DOHH2 (cell line): ENCODE results near the gene PIP4K2A.

Experiments
- H3F3A ChIP-seq: fragments of 200-600 bp; sonication (generic), shearing (Covaris generic); 2 replicates; pipeline ENCODE4 v1.6.0; 2016; ENCODE audit warnings: antibody characterized with exemption, mild to moderate bottlenecking; ENCODE audit not compliant: control insufficient read depth, insufficient read depth
- H3K27ac ChIP-seq: fragments of 200-600 bp; sonication (generic); 2 replicates; pipeline ENCODE4 v1.5.1; 2014; ENCODE audit warnings: low read depth, mild to moderate bottlenecking, low read length, moderate library complexity
- H3K27me3 ChIP-seq: fragments of 200-600 bp; sonication (generic); 2 replicates; pipeline ENCODE4 v1.6.1; 2014; ENCODE audit warnings: mild to moderate bottlenecking, low read length, mixed read lengths; ENCODE audit not compliant: control insufficient read depth
- H3K36me3 ChIP-seq: fragments of 200-600 bp; sonication (generic); 2 replicates; pipeline ENCODE4 v1.6.1; 2014; ENCODE audit warnings: mild to moderate bottlenecking, low read length, moderate library complexity, mixed read lengths; ENCODE audit not compliant: control insufficient read depth
- H3K4me1 ChIP-seq: fragments of 200-600 bp; sonication (generic); 2 replicates; pipeline ENCODE4 v1.6.1; 2014; ENCODE audit warnings: mild to moderate bottlenecking, low read length, mixed read lengths; ENCODE audit not compliant: control insufficient read depth
- H3K4me2 ChIP-seq: fragments of 200-600 bp; sonication (generic); 2 replicates; pipeline ENCODE4 v1.6.0; 2014; ENCODE audit warnings: mild to moderate bottlenecking, low read length, moderate library complexity
- H3K4me3 ChIP-seq: fragments of 200-600 bp; sonication (generic); 2 replicates; pipeline ENCODE4 v1.5.1; 2014; ENCODE audit warnings: mild to moderate bottlenecking, low read length, mixed read lengths
- H3K79me2 ChIP-seq: fragments of 200-600 bp; sonication (generic); 2 replicates; pipeline ENCODE4 v1.6.1; 2014; ENCODE audit warnings: mild to moderate bottlenecking, low read length, mixed read lengths; ENCODE audit not compliant: control insufficient read depth
- H3K9me2 ChIP-seq: fragments of 200-600 bp; sonication (generic); replicated peaks from 2 replicates; pipeline ENCODE4 v1.6.1; 2014; ENCODE audit warnings: mild to moderate bottlenecking, low read length, mixed read lengths; ENCODE audit not compliant: control insufficient read depth
- H3K9me3 ChIP-seq: fragments of 200-600 bp; sonication (generic); 2 replicates; pipeline ENCODE4 v1.6.1; 2014; ENCODE audit warnings: antibody characterized with exemption, low read length, mixed read lengths; ENCODE audit not compliant: control insufficient read depth, insufficient read depth
- H4K20me1 ChIP-seq: fragments of 200-600 bp; sonication (generic); 2 replicates; pipeline ENCODE4 v1.6.0; 2014; ENCODE audit warnings: low read depth, mild to moderate bottlenecking, antibody characterized with exemption, low read length, moderate library complexity; ENCODE audit not compliant: control insufficient read depth, insufficient read depth
- EZH2phosphoT487 ChIP-seq: fragments of 200-600 bp; sonication (generic); IDR thresholded peaks from 2 replicates; pipeline ENCODE4 v1.6.1; 2017; ENCODE audit warnings: borderline replicate concordance, mild to moderate bottlenecking, antibody characterized with exemption, low read length, moderate library complexity, mixed read lengths
- TF ChIP-seq, protein P1 (sequence below): fragments of 200-600 bp; sonication (generic); IDR thresholded peaks from one replicate; pipeline ENCODE4 v1.5.1; 2014; ENCODE audit warnings: antibody characterized with exemption, mild to moderate bottlenecking, low read depth, low read length; ENCODE audit not compliant: poor library complexity, severe bottlenecking

Gene PIP4K2A

DNA sequence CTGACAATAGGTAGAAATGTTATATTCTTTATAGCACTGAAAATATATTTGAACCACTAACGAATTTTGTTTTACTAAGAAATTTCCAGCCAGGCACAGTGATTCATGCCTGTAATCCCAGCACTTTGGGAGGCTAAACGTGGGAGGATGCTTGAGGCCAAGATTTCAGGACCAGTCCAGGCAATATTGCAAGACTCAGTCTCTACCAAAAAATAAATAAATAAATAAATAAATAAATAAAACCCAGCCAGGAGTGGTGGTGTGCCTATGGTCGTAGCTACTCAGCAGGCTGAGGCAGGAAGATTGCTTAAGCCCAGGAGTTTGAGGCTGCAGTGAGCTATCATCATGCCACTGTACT, 39.8 kb downstream of the PIP4K2A start:
- peaks cover 94% of the 10 kb centered on the region for H3K79me2 ChIP-seq

DNA sequence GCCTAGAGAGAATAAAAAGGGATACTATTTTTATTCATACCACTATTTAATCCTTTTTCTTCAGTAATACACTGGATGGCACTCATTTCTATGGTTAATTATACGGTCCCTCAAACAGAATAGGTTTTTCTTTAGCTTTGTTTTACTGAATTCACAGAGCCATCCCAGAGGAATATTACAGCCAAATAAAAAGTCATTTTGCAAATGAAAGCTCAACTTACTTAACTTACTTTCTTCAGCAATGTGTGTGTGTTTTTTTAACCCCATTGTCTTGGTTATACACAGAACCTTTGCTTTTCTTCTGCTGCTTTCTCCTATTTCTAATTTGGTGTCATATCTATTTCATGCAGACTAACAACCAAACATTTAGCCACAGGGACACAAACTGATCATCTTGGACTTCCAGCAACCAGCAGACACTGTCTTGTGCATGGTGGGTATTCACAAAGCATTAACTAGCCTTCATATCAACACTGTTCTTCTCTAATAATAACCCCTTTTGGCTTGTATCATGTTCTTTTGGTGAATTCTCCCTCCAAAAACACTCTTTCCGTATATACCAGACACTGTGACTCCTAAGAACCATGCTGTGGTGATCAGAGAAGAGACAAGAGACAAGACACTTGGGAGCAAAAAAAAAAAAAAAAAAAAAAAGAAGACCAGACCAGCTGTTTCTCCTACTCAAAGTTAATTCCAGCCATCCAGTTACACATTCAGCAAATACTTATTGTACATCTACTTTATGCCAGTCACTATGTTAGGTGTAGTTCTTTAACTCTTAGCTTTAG, 40.4 kb downstream of the PIP4K2A start:
- Histone ChIP-seq H3K27ac (no peak overlapping the region), H3K9me2 (no peaks in the 10 kb centered on the region), H3F3A (0 out of 2 replicates have a peak, but pooled peaks cover 3% of the 10 kb centered on the region), H3K9me3 (no peaks in the 10 kb centered on the region), H3K36me3 (no peaks in the 10 kb centered on the region), H3K79me2 (peaks cover 94% of the 10 kb centered on the region), H3K4me3 (no peak overlapping the region), H3K27me3 (no peaks in the 10 kb centered on the region), H3K4me1 (peaks cover 15% of the 10 kb centered on the region), H4K20me1 (peaks cover 25% of the 10 kb centered on the region; the same call in 1 of the 2 replicates), H3K4me2 (no peak overlapping the region)
- no peak for TF ChIP-seq EZH2phosphoT487
- TF ChIP-seq, protein P1, sequence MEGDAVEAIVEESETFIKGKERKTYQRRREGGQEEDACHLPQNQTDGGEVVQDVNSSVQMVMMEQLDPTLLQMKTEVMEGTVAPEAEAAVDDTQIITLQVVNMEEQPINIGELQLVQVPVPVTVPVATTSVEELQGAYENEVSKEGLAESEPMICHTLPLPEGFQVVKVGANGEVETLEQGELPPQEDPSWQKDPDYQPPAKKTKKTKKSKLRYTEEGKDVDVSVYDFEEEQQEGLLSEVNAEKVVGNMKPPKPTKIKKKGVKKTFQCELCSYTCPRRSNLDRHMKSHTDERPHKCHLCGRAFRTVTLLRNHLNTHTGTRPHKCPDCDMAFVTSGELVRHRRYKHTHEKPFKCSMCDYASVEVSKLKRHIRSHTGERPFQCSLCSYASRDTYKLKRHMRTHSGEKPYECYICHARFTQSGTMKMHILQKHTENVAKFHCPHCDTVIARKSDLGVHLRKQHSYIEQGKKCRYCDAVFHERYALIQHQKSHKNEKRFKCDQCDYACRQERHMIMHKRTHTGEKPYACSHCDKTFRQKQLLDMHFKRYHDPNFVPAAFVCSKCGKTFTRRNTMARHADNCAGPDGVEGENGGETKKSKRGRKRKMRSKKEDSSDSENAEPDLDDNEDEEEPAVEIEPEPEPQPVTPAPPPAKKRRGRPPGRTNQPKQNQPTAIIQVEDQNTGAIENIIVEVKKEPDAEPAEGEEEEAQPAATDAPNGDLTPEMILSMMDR: no peak

More for the DNA sequence above, 39.8 kb downstream of the PIP4K2A start:
- H3K9me3 ChIP-seq: no peaks in the 10 kb centered on the region
- H3K27ac ChIP-seq: no peak overlapping the region
- no peaks in the 10 kb centered on the region for H3K36me3 ChIP-seq
- H3K27me3 ChIP-seq: no peaks in the 10 kb centered on the region
- H3K4me1 ChIP-seq: peaks cover 10% of the 10 kb centered on the region
- 0 out of 2 replicates have a peak, but pooled peaks cover 3% of the 10 kb centered on the region for H3F3A ChIP-seq
- H3K4me2 ChIP-seq: no peak overlapping the region
- TF ChIP-seq EZH2phosphoT487: no peak
- TF ChIP-seq, protein P1: no peak
- H3K9me2 ChIP-seq: no peaks in the 10 kb centered on the region
- H3K4me3 ChIP-seq: no peak overlapping the region
- H4K20me1 ChIP-seq: peaks cover 20% of the 10 kb centered on the region; the same call in 1 of the 2 replicates

DNA sequence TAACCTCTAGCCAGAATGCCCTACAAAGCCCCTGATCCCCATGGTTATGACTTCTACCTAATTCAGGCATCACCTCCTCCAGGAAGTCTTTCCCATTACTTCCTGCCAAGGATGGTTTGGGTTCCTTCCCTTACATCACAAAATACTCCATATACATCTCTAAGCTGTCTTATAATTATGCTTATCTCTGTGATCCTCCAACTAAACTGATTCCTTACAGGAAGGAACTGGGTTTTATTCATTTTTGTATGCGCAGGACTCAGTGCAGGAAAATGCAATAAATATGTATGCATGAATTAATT, 41.3 kb downstream of the PIP4K2A start:
- no peak for TF ChIP-seq EZH2phosphoT487
- TF ChIP-seq, protein P1: no peak
- H4K20me1 ChIP-seq: peaks cover 27% of the 10 kb centered on the region; the same call in 1 of the 2 replicates
- no peaks in the 10 kb centered on the region for H3K27me3 ChIP-seq
- H3K4me2 ChIP-seq: no peak overlapping the region
- no peaks in the 10 kb centered on the region for H3K9me2 ChIP-seq
- no peak overlapping the region for H3K4me3 ChIP-seq
- H3F3A ChIP-seq: 0 out of 2 replicates have a peak, but pooled peaks cover 3% of the 10 kb centered on the region
- no peaks in the 10 kb centered on the region for H3K9me3 ChIP-seq
- H3K79me2 ChIP-seq: peaks cover 95% of the 10 kb centered on the region
- H3K36me3 ChIP-seq: no peaks in the 10 kb centered on the region
- no peak overlapping the region for H3K27ac ChIP-seq
- peaks cover 18% of the 10 kb centered on the region for H3K4me1 ChIP-seq
